Measurements from ENCODE around the gene ANAPC2.

The ANAPC2 gene

GRCh38 chr9:137229903-137230704, 41.7 kb upstream of the ANAPC2 start:
- Mint-ChIP-seq H3K36me3 (no peaks in the 10 kb centered on the region), H3K4me1 (peaks cover 16 to 24% of the 10 kb centered on the region in 2 donors), H3K27ac (no peak overlapping the region), H3K9me3 (no peaks in the 10 kb centered on the region), H3K27me3 (peaks cover 12 to 28% of the 10 kb centered on the region in 2 donors), H3K4me3 (no peak overlapping the region)
- ATAC-seq (replicated peaks), result no peak
- DNase-seq, result no peak

- Mint-ChIP-seq H3K9me3 (no peaks in the 10 kb centered on the region), H3K27ac (no peak overlapping the region), H3K36me3 (no peaks in the 10 kb centered on the region), H3K4me3 (no peak overlapping the region), H3K4me1 (peaks cover 9 to 20% of the 10 kb centered on the region in 2 donors), H3K27me3 (peaks cover 12 to 28% of the 10 kb centered on the region in 2 donors)
- ATAC-seq (replicated peaks) (no peak), DNase-seq (no peak)
Observed at GRCh38 chr9:137228968-137229896, 40.9 kb upstream of the ANAPC2 start.

GRCh38 chr9:137228506-137228967, 40.2 kb upstream of the ANAPC2 start:
- no peak overlapping the region for H3K27ac Mint-ChIP-seq
- DNase-seq (no peak), ATAC-seq (replicated peaks) (no peak)
- H3K4me3 Mint-ChIP-seq, result no peak overlapping the region
- H3K9me3 Mint-ChIP-seq, result no peaks in the 10 kb centered on the region
- H3K36me3 Mint-ChIP-seq, result no peaks in the 10 kb centered on the region
- H3K27me3 Mint-ChIP-seq, result peaks cover 12 to 28% of the 10 kb centered on the region in 2 donors
- peaks cover 9 to 24% of the 10 kb centered on the region in 2 donors for H3K4me1 Mint-ChIP-seq

GRCh38 chr9:137227853-137228505, 39.6 kb upstream of the ANAPC2 start:
- H3K4me1 Mint-ChIP-seq, result peaks cover 10 to 26% of the 10 kb centered on the region in 2 donors

GRCh38 chr9:137227054-137227852, 38.9 kb upstream of the ANAPC2 start, which contains the start of gene RNF224:
Gene RNF224 (plus strand): TSS chr9:137227502. CDS start chr9:137228336, 834 bp downstream.
- ATAC-seq (replicated peaks) (peak; percentile 57), DNase-seq (peak; percentile 73)
- peak within 1 kb of the TSS; percentile 87 for H3K27ac Mint-ChIP-seq
- H3K4me1 Mint-ChIP-seq, result peaks cover 13 to 30% of the 10 kb centered on the region in 2 donors
- peaks cover 12 to 24% of the 10 kb centered on the region in 2 donors for H3K27me3 Mint-ChIP-seq
- no peaks in the 10 kb centered on the region for H3K9me3 Mint-ChIP-seq
- no peaks in the 10 kb centered on the region for H3K36me3 Mint-ChIP-seq
- H3K4me3 Mint-ChIP-seq, result peak within 1 kb of the TSS in 1 of 2 donors; percentile 29

More at GRCh38 chr9:137227853-137228505, 39.6 kb upstream of the ANAPC2 start:
- Mint-ChIP-seq H3K27ac (peak overlapping the region; percentile 87), H3K9me3 (no peaks in the 10 kb centered on the region), H3K4me3 (peak overlapping the region in 1 of 2 donors; percentile 29), H3K36me3 (no peaks in the 10 kb centered on the region), H3K27me3 (peaks cover 12 to 28% of the 10 kb centered on the region in 2 donors)
- ATAC-seq (replicated peaks) (no peak), DNase-seq (no peak)

- H3K4me3 Mint-ChIP-seq, result no peak overlapping the region
- no peaks in the 10 kb centered on the region for H3K36me3 Mint-ChIP-seq
- peaks cover 13 to 30% of the 10 kb centered on the region in 2 donors for H3K4me1 Mint-ChIP-seq
- peaks cover 12 to 18% of the 10 kb centered on the region in 2 donors for H3K27me3 Mint-ChIP-seq
- ATAC-seq (replicated peaks) (no peak), DNase-seq (no peak)
- H3K9me3 Mint-ChIP-seq, result no peaks in the 10 kb centered on the region
- peak overlapping the region; percentile 83 for H3K27ac Mint-ChIP-seq
Observed at GRCh38 chr9:137226338-137227053, 38.1 kb upstream of the ANAPC2 start.

GRCh38 chr9:137225699-137226331, 37.5 kb upstream of the ANAPC2 start:
- no peak overlapping the region for H3K4me3 Mint-ChIP-seq

GRCh38 chr9:137224830-137225694, 36.7 kb upstream of the ANAPC2 start, which contains the start of gene CYSRT1:
Gene CYSRT1 (plus strand): TSS chr9:137225174. CDS start chr9:137225622, 448 bp downstream.
- Mint-ChIP-seq H3K27me3 (peaks cover 12 to 18% of the 10 kb centered on the region in 2 donors), H3K4me1 (peaks cover 14 to 30% of the 10 kb centered on the region in 2 donors), H3K9me3 (no peaks in the 10 kb centered on the region), H3K36me3 (no peaks in the 10 kb centered on the region), H3K4me3 (peak within 1 kb of the TSS; percentile 83 to 92), H3K27ac (peak within 1 kb of the TSS; percentile 91)
- no peak for ATAC-seq (replicated peaks)
- DNase-seq, result no peak

More at GRCh38 chr9:137225699-137226331, 37.5 kb upstream of the ANAPC2 start:
- no peak for ATAC-seq (replicated peaks)
- no peak for DNase-seq
- H3K4me1 Mint-ChIP-seq, result peaks cover 14 to 30% of the 10 kb centered on the region in 2 donors
- no peak overlapping the region for H3K27ac Mint-ChIP-seq
- no peaks in the 10 kb centered on the region for H3K36me3 Mint-ChIP-seq
- peaks cover 12 to 18% of the 10 kb centered on the region in 2 donors for H3K27me3 Mint-ChIP-seq
- H3K9me3 Mint-ChIP-seq, result no peaks in the 10 kb centered on the region

GRCh38 chr9:137223078-137223970, 35.0 kb upstream of the ANAPC2 start:
- Mint-ChIP-seq H3K4me1 (peaks cover 14 to 30% of the 10 kb centered on the region in 2 donors), H3K27ac (peak overlapping the region; percentile 91), H3K36me3 (peaks cover 0 to 5% of the 10 kb centered on the region in 2 donors), H3K4me3 (peak overlapping the region; percentile 83 to 92), H3K9me3 (no peaks in the 10 kb centered on the region), H3K27me3 (peaks cover 6 to 8% of the 10 kb centered on the region in 2 donors)
- peak; percentile 99 for DNase-seq
- peak; percentile 84 to 85 for ATAC-seq (replicated peaks)

- H3K27ac Mint-ChIP-seq, result peak within 1 kb of the TSS; percentile 91
- peaks cover 1 to 4% of the 10 kb centered on the region in 2 donors for H3K27me3 Mint-ChIP-seq
- peaks cover 11 to 25% of the 10 kb centered on the region in 2 donors for H3K4me1 Mint-ChIP-seq
- ATAC-seq (replicated peaks), result peak in 1 of 2 donors; percentile 8
- H3K9me3 Mint-ChIP-seq, result no peaks in the 10 kb centered on the region
- peak within 1 kb of the TSS; percentile 83 to 92 for H3K4me3 Mint-ChIP-seq
- H3K36me3 Mint-ChIP-seq, result peaks cover 0 to 5% of the 10 kb centered on the region in 2 donors
- DNase-seq, result no peak
Observed at GRCh38 chr9:137222190-137223077, 34.1 kb upstream of the ANAPC2 start, which contains the start of gene RNF208. Gene RNF208 (minus strand): TSS chr9:137222240. CDS start chr9:137221212, 1,028 bp downstream.
